Glutamatergic neuron (in vitro differentiated cells): ENCODE data around the gene P2RY2. TPM values are rescaled to one million over a fixed set of nuclear protein-coding genes. Genes with fewer than 3 reads are reported as not detected.

Experiments
- DNase-seq: peaks from one replicate; pipeline ENCODE4 v3.0.0; 2022
- H3K27ac Mint-ChIP-seq: one replicate; pipeline ENCODE4 v1.8.0; 2020; ENCODE audit warnings: mild to moderate bottlenecking, mixed read lengths, inconsistent platforms; ENCODE audit not compliant: unreplicated experiment
- H3K27me3 Mint-ChIP-seq: one replicate; pipeline ENCODE4 v1.8.0; 2020; ENCODE audit warnings: mild to moderate bottlenecking, moderate library complexity, mixed read lengths, inconsistent platforms; ENCODE audit not compliant: unreplicated experiment
- H3K36me3 Mint-ChIP-seq: one replicate; pipeline ENCODE4 v1.8.0; 2020; ENCODE audit warnings: mild to moderate bottlenecking, mixed read lengths, inconsistent platforms; ENCODE audit not compliant: unreplicated experiment
- H3K4me1 Mint-ChIP-seq: one replicate; pipeline ENCODE4 v1.8.0; 2020; ENCODE audit warnings: mild to moderate bottlenecking, low read depth, mixed read lengths, inconsistent platforms; ENCODE audit not compliant: unreplicated experiment
- H3K4me3 Mint-ChIP-seq: one replicate; pipeline ENCODE4 v1.8.0; 2020; ENCODE audit warnings: mild to moderate bottlenecking, mixed read lengths, inconsistent platforms; ENCODE audit not compliant: unreplicated experiment
- H3K9me3 Mint-ChIP-seq: one replicate; pipeline ENCODE4 v1.8.0; 2020; ENCODE audit warnings: mild to moderate bottlenecking, moderate library complexity, mixed read lengths, inconsistent platforms; ENCODE audit not compliant: unreplicated experiment
- total RNA-seq: library from RNA; stranded (reverse); fragmentation: NEBNext Ultra II Directional; extraction: Animal tissue kit (Norgen Biotek cat#: 25700); gene quantifications from one replicate; pipeline ENCODE4 v1.2.1, GENCODE V29; 2021; ENCODE audit not compliant: unreplicated experiment
- TF ChIP-seq, protein P1 (sequence below): fragments of 200-600 bp; sonication (generic); IDR thresholded peaks from one replicate; pipeline ENCODE4 v1.5.0; 2021; ENCODE audit not compliant: partially characterized antibody, unreplicated experiment

P2RY2 gene
- total RNA-seq, 1 donor from 2014 or later = 0.69 TPM

DNA sequence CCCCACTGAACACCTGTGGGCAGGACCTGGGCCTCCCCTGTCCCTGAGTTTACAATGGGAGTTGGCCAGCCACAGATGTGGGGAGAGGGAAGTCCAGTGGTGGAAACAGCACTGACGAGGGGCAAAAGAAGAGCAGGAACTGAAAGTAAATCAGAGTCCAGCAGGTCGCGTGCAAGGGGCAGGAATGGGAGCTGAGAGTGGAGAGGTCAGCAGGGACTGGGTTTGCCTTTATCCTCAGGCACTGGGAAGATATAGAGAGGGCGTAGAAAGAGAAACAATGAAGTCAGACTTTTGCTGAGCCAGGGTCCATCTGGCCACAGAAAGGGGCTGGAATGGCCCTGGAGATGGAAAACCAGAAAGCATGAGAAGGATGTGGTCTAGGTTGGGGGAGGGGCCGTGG, 62.5 kb downstream of the P2RY2 start:
- Mint-ChIP-seq H3K4me1 (peaks cover 10% of the 10 kb centered on the region), H3K27ac (no peak overlapping the region), H3K4me3 (peak overlapping the region; percentile 58), H3K36me3 (no peaks in the 10 kb centered on the region), H3K27me3 (peaks cover 9% of the 10 kb centered on the region), H3K9me3 (no peaks in the 10 kb centered on the region)
- no peak for DNase-seq
- TF ChIP-seq, protein P1, sequence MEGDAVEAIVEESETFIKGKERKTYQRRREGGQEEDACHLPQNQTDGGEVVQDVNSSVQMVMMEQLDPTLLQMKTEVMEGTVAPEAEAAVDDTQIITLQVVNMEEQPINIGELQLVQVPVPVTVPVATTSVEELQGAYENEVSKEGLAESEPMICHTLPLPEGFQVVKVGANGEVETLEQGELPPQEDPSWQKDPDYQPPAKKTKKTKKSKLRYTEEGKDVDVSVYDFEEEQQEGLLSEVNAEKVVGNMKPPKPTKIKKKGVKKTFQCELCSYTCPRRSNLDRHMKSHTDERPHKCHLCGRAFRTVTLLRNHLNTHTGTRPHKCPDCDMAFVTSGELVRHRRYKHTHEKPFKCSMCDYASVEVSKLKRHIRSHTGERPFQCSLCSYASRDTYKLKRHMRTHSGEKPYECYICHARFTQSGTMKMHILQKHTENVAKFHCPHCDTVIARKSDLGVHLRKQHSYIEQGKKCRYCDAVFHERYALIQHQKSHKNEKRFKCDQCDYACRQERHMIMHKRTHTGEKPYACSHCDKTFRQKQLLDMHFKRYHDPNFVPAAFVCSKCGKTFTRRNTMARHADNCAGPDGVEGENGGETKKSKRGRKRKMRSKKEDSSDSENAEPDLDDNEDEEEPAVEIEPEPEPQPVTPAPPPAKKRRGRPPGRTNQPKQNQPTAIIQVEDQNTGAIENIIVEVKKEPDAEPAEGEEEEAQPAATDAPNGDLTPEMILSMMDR = no peak

DNA sequence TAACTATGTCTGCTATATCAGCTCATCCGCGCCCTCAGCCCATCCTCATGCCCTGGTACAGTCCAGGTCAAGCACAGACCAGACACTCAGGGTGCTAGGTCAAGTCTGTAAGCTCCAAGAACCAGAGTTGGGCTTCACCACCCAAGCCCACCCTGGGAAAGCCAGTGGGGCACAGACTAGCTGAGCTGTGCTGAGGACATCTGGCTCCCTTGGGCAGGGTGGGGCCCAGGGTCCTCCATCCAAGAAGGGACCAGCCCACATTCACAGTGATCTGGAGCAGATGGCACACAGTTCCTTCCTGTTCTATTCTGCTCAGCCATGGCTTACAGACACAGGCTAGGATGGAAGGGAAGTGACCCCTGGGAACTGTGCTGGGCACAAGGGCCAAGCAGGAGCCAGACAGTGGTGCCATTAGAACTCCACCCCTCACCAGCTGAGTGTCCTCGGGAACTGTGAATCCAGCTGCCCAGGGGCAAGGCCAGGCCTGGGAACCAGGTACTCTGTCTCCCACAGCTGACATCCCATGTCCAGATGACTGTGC, 63.2 kb downstream of the P2RY2 start:
- no peaks in the 10 kb centered on the region for H3K36me3 Mint-ChIP-seq
- H3K9me3 Mint-ChIP-seq = no peaks in the 10 kb centered on the region
- H3K4me3 Mint-ChIP-seq = no peak overlapping the region
- H3K27ac Mint-ChIP-seq = no peak overlapping the region
- DNase-seq = no peak
- H3K27me3 Mint-ChIP-seq = peaks cover 9% of the 10 kb centered on the region
- peaks cover 10% of the 10 kb centered on the region for H3K4me1 Mint-ChIP-seq
- TF ChIP-seq, protein P1 = no peak

DNA sequence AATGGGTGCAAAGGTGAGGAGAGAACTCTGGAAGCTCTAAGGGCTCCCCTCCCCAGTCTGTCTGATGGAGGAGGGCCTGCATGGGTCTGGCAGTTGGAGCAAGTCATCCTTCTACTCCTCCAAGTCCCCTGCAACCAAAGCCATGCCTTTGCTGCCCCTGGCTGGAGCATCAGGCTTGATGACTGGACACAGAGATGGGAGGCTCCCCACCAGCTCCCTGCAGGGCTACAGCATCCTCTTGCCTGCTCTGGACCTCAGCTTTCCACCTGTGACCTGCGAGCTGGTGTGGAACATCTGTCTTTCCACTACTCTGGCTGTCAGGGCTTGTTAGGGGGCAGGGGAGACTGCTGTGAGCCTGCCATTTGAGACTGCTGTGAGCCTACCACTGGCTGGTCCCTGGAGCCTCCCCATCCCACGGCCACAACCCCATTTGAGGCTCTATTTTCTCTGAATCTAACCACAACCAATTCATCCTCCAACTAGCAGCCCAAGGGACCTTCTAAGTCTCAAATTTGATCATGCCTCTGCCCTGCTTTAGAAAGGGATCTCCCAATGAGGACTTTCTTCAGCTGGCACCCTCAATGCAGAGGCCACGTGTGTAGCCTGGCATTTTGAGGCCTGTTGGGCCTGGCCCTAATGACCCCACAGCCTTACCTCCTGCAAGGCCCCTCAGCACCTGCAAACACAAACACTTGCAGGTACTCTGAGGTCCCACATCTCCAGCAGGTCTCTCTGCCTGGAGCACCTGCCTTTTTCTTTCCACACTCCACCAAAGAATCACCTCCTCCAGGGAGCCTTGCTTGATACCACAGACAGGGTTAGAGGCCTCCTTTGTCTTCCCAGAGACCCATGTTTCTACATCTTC, 63.9 kb downstream of the P2RY2 start:
- Mint-ChIP-seq H3K27ac (no peak overlapping the region), H3K36me3 (no peaks in the 10 kb centered on the region), H3K4me3 (no peak overlapping the region), H3K9me3 (no peaks in the 10 kb centered on the region), H3K27me3 (peaks cover 9% of the 10 kb centered on the region), H3K4me1 (peaks cover 10% of the 10 kb centered on the region)
- DNase-seq = no peak
- TF ChIP-seq, protein P1 = no peak

DNA sequence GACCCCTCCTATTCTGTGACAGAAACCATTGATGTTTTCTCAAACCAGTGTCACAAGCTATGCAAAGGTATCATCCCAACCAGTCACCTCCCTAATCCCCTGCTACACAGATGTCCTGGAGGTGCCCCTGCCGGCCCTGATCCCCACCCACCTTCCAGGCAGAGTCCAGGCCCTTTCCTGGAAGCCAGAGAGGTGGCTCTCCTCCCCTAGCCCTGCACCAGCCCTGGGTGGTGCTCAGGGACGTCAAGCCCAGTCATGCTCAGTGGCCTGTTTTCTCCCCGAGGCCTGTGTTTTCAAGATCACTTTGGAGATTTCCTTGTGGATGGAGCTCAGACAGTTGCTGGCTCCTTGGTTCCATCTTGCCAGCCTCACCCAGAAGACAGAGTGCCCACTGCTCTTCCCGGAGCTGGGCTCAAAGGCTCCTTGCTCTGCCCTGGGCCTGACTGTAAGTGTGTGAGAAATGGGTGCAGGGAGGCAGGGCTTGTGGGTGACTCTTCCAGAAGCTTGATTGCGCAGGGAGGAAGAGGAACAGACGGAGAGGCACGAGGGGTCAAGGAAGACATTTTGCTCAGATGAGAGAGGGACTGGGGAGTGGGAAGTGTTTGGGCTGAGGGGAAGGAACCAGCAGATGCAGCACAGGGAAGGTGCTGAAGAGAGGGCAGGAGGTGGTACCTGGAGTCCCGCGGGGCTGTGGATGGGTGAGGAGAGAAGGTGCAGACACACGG, 65.4 kb downstream of the P2RY2 start:
- peaks cover 10% of the 10 kb centered on the region for H3K4me1 Mint-ChIP-seq
- no peak overlapping the region for H3K27ac Mint-ChIP-seq
- TF ChIP-seq, protein P1 = no peak
- no peak overlapping the region for H3K4me3 Mint-ChIP-seq
- DNase-seq = no peak
- no peaks in the 10 kb centered on the region for H3K9me3 Mint-ChIP-seq
- H3K36me3 Mint-ChIP-seq = no peaks in the 10 kb centered on the region
- peaks cover 9% of the 10 kb centered on the region for H3K27me3 Mint-ChIP-seq
